A673 (cell line): ENCODE results near the gene ANKRD13D. TPM values are rescaled to one million over a fixed set of nuclear protein-coding genes. Genes with fewer than 3 reads are reported as not detected.

Experiments
- BruUV-seq: library from RNA; stranded (reverse); fragments of 400-500 nt; replicated peaks from 2 replicates; lab custom pipeline; 2021; lab: Mats Ljungman, UMichigan
- CTCF ChIA-PET: fragments of 300-600 bp; sonication (Branson Sonifier 250); formaldehyde crosslinking; loops from one replicate; lab custom pipeline; 2022; ENCODE audit warnings: antibody characterized with exemption; lab: Charles Lee
- POLR2A ChIA-PET: fragments of 300-600 bp; sonication (Branson Sonifier 250); formaldehyde crosslinking; loops from one replicate; lab custom pipeline; 2022; ENCODE audit warnings: antibody characterized with exemption; ENCODE audit not compliant: low non-redundant PET; lab: Charles Lee
- DNase-seq: peaks from one replicate; pipeline ENCODE4 v3.0.0-alpha.2; 2015; ENCODE audit warnings: low spot score
- H3K27ac ChIP-seq: fragments of 200-600 bp; sonication (generic); 2 replicates; pipeline ENCODE4 v1.5.1; 2016; ENCODE audit warnings: mixed run types, low read depth, mild to moderate bottlenecking, mixed read lengths, antibody characterized with exemption, low read length; ENCODE audit not compliant: poor library complexity, severe bottlenecking
- H3K27me3 ChIP-seq: fragments of 200-600 bp; sonication (generic); replicated peaks from 2 replicates; pipeline ENCODE4 v1.6.1; 2017; ENCODE audit warnings: mixed run types, low read depth, mild to moderate bottlenecking, mixed read lengths, antibody characterized with exemption, low read length; ENCODE audit not compliant: insufficient read depth, poor library complexity
- H3K36me3 ChIP-seq: fragments of 200-600 bp; sonication (generic); 2 replicates; pipeline ENCODE4 v1.6.1; 2016; ENCODE audit warnings: mixed run types, mild to moderate bottlenecking, mixed read lengths, antibody characterized with exemption, low read length; ENCODE audit not compliant: insufficient read depth, poor library complexity, severe bottlenecking
- H3K4me1 ChIP-seq: fragments of 200-600 bp; sonication (generic); 2 replicates; pipeline ENCODE4 v1.6.1; 2017; ENCODE audit warnings: mixed run types, mild to moderate bottlenecking, mixed read lengths, antibody characterized with exemption, low read length; ENCODE audit not compliant: insufficient read depth, poor library complexity, severe bottlenecking
- H3K4me3 ChIP-seq: fragments of 200-600 bp; sonication (generic); 2 replicates; pipeline ENCODE4 v1.5.1; 2016; ENCODE audit warnings: low read depth, mixed run types, mild to moderate bottlenecking, mixed read lengths, low read length; ENCODE audit not compliant: poor library complexity, severe bottlenecking
- H3K9me3 ChIP-seq: fragments of 200-600 bp; sonication (generic); 2 replicates; pipeline ENCODE4 v1.6.1; 2016; ENCODE audit warnings: mixed run types, low read depth, mild to moderate bottlenecking, mixed read lengths, antibody characterized with exemption, low read length; ENCODE audit not compliant: poor library complexity, severe bottlenecking
- EZH2 ChIP-seq: fragments of 200-600 bp; sonication (generic); IDR thresholded peaks from 2 replicates; pipeline ENCODE4 v1.6.1; 2017; ENCODE audit warnings: borderline replicate concordance, low read depth, mild to moderate bottlenecking, mixed read lengths, antibody characterized with exemption, low read length; ENCODE audit not compliant: poor library complexity, severe bottlenecking
- intact Hi-C: fragments of 100-400 bp; cut with micrococcal nuclease; formaldehyde crosslinking; loops from one replicate; pipeline ENCODE4 v1.10.0; 2022; ENCODE audit not compliant: unreplicated experiment
- total RNA-seq: library from RNA; stranded (reverse); gene quantifications from 2 replicates; pipeline ENCODE4 v1.2.3, GENCODE V29; 2021
- TF ChIP-seq, protein P1 (sequence below): fragments of 300-800, 200-600 bp; sonication (generic); conservative IDR thresholded peaks from 2 replicates; pipeline ENCODE4 v1.5.1; 2017; ENCODE audit warnings: low read depth, mild to moderate bottlenecking, antibody characterized with exemption, low read length, moderate library complexity, mixed read lengths

The ANKRD13D gene
- total RNA-seq, 1 experiment from 2014 or later: 101 TPM

DNA sequence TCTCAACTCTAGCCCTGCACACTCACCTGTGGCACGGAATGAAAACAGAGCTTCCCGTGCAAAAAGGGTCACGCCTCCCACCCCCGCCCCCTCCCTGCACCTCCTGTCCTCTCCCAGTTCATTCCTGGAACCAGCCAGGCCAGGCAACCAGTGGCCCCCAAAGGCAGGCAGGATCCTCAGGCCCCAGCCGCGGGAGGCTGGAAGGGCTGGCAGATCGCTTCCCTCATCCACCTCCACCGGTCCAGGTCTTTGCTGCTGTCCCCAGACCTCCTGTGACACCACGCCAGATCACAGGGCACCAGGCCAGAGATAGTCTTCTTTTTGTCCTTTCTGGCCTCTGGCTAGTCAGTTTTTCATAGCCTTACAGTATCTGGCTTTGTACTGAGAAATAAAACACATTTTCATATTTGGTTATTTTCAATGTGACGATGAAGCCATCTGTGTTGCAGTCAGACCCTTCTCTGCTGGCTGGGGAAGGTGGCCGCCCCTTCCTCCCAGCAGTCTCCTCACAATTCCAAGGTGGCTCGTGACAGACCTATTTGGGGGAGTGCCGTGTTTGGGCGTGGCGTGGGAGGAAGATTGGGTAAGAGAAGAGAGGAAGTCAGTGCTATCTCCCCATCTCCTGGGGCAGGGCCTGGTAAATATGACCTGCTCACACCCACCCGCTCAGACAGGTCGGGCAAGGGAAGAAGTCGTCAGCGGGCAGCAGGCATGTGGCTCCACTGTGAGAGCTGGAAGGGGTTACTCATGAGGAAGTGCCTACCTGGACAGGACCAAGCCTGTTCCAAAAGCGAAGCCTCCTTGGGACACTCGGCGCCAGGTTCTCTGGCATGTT, 23.3 kb downstream of the ANKRD13D start:
- H3K9me3 ChIP-seq: no peaks in the 10 kb centered on the region
- ChIA-PET POLR2A (no interaction called here), CTCF (no interaction called here)
- no peaks in the 10 kb centered on the region for H3K36me3 ChIP-seq
- no peak for TF ChIP-seq EZH2
- TF ChIP-seq, protein P1, sequence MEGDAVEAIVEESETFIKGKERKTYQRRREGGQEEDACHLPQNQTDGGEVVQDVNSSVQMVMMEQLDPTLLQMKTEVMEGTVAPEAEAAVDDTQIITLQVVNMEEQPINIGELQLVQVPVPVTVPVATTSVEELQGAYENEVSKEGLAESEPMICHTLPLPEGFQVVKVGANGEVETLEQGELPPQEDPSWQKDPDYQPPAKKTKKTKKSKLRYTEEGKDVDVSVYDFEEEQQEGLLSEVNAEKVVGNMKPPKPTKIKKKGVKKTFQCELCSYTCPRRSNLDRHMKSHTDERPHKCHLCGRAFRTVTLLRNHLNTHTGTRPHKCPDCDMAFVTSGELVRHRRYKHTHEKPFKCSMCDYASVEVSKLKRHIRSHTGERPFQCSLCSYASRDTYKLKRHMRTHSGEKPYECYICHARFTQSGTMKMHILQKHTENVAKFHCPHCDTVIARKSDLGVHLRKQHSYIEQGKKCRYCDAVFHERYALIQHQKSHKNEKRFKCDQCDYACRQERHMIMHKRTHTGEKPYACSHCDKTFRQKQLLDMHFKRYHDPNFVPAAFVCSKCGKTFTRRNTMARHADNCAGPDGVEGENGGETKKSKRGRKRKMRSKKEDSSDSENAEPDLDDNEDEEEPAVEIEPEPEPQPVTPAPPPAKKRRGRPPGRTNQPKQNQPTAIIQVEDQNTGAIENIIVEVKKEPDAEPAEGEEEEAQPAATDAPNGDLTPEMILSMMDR: no peak
- H3K27ac ChIP-seq: no peak overlapping the region
- no peaks in the 10 kb centered on the region for H3K4me1 ChIP-seq
- no peak overlapping the region for H3K4me3 ChIP-seq
- intact Hi-C loops: loop anchor here (10.0 kb wide), 1 partner anchor 258 kb away; the partner anchor contains the start of gene RHOD
- H3K27me3 ChIP-seq: no peaks in the 10 kb centered on the region
- no TSS peak for BruUV-seq
- DNase-seq: no peak

DNA sequence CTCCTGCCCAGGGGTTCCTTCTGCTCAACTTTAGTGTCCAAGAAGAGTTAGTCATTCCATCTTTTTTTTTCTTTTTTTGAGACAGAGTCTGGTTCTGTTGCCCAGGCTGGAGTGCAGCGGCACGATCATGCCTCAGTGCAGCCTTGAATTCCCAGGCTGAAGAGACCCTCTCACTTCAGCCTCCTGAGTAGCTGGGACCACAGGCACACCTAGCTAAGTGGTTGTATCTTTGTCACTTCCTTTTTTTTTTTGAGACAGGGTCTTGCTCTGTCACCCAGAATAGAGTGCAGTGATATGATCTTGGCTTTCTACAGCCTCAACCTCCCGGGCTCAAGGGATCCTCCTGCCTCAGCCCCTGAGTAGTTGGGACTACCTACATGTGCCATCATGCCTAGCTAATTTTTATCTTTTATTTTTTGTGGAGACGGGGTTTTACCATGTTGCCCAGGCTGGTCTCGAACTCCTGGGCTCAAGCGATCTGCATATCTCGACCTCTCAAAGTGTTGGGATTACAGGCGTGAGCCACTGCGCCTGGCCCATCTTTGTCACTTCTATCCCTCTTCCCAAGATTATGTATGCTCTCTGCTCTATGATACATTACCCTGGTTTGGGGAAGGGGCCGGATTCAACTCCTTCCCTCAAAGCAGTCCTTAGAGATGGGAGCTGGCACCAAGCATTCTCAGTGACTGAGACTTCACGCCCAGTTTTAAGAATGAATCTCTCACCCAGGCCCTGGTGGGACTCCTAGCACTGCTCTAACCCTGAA, 24.2 kb downstream of the ANKRD13D start:
- DNase-seq: no peak
- no peak for TF ChIP-seq EZH2
- TF ChIP-seq, protein P1: no peak
- BruUV-seq: no TSS peak
- intact Hi-C loops: loop anchor here (10.0 kb wide), 1 partner anchor 259 kb away; the partner anchor contains the start of gene RHOD
- Histone ChIP-seq H3K27ac (no peak overlapping the region), H3K4me3 (no peak overlapping the region), H3K27me3 (no peaks in the 10 kb centered on the region), H3K9me3 (no peaks in the 10 kb centered on the region), H3K36me3 (no peaks in the 10 kb centered on the region), H3K4me1 (no peaks in the 10 kb centered on the region)
- ChIA-PET POLR2A (no interaction called here), CTCF (no interaction called here)

DNA sequence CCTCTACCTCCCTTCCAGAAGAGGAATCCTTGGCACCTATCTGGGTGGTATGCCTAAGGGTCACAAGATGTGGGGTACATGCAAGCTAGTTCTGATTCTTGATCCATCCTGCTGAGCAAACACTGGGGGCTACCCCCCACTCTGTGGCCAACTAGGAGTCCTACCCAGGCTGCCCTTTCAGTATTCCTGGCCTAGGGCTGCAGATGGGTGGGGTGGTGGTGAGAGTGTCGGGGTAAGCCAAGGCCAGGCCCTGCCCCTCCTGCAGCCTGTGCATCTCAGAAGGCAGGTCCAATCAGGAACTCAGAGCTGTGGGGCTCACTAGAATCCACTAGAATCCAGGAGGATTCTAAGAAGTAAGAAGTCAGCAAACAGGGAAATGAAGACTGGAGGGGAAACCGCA, 25.1 kb downstream of the ANKRD13D start:
- TF ChIP-seq EZH2: no peak
- TF ChIP-seq, protein P1: no peak
- H3K36me3 ChIP-seq: no peaks in the 10 kb centered on the region
- H3K4me3 ChIP-seq: no peak overlapping the region
- no TSS peak for BruUV-seq
- H3K27me3 ChIP-seq: no peaks in the 10 kb centered on the region
- H3K9me3 ChIP-seq: no peaks in the 10 kb centered on the region
- no peaks in the 10 kb centered on the region for H3K4me1 ChIP-seq
- H3K27ac ChIP-seq: no peak overlapping the region
- DNase-seq: no peak
- CTCF ChIA-PET: no interaction called here
- intact Hi-C loops: loop anchor here (10.0 kb wide), 1 partner anchor 259 kb away; the partner anchor contains the start of gene RHOD
- POLR2A ChIA-PET: no interaction called here
